WI38 (cell line): ENCODE measurements around the gene PILRA.

Experiments used
- H3K4me3 ChIP-seq: 2 replicates; pipeline ENCODE4 v1.5.1; 2011; ENCODE audit warnings: low read depth, mild to moderate bottlenecking, control low read depth, low read length
- TF ChIP-seq, protein P1 (sequence below): IDR thresholded peaks from 2 replicates; pipeline ENCODE4 v1.5.1; 2012; ENCODE audit warnings: low read depth, mild to moderate bottlenecking, control low read depth, low read length

The PILRA gene

DNA sequence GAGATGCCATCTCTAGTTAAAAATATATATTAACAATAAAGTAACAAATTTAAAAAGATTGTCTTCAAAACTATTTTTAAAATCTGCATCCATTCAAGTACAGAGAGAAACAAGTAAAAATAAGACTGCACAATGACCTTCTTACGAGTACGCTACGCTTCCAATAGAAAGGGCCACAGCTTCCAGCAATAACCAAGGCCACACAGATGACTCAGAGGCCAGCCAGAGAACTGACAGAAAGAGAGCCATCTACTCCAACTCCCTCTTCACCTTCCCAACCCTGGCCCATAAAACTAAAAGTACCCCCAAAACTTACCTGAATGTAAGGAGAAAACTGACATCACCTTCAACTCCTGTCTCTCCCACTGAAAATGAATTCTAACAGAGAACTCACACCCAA lies 26.8 kb downstream of the PILRA start:
- no peak overlapping the region for H3K4me3 ChIP-seq
- TF ChIP-seq, protein P1, sequence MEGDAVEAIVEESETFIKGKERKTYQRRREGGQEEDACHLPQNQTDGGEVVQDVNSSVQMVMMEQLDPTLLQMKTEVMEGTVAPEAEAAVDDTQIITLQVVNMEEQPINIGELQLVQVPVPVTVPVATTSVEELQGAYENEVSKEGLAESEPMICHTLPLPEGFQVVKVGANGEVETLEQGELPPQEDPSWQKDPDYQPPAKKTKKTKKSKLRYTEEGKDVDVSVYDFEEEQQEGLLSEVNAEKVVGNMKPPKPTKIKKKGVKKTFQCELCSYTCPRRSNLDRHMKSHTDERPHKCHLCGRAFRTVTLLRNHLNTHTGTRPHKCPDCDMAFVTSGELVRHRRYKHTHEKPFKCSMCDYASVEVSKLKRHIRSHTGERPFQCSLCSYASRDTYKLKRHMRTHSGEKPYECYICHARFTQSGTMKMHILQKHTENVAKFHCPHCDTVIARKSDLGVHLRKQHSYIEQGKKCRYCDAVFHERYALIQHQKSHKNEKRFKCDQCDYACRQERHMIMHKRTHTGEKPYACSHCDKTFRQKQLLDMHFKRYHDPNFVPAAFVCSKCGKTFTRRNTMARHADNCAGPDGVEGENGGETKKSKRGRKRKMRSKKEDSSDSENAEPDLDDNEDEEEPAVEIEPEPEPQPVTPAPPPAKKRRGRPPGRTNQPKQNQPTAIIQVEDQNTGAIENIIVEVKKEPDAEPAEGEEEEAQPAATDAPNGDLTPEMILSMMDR = no peak

DNA sequence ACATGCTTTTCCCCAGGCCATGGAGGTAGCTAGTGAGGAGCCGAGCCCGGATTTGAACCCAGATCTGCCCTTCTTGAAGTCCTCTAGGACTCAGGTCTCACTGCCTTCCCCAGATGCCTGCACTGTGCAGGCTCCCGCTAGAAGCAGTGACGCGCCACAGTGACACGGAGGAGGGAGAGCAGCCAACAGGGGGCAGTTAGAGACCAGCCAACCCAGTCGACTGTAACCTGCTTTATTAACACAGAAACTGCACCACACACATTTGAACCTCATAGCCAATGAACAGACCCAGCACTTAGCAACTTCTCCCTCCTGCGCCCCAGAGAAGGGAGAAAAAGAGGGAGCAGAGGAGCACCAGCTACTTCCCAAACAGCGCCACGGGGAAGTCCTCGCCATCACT lies 27.4 kb downstream of the PILRA start:
- TF ChIP-seq, protein P1 = no peak
- no peak overlapping the region for H3K4me3 ChIP-seq

DNA sequence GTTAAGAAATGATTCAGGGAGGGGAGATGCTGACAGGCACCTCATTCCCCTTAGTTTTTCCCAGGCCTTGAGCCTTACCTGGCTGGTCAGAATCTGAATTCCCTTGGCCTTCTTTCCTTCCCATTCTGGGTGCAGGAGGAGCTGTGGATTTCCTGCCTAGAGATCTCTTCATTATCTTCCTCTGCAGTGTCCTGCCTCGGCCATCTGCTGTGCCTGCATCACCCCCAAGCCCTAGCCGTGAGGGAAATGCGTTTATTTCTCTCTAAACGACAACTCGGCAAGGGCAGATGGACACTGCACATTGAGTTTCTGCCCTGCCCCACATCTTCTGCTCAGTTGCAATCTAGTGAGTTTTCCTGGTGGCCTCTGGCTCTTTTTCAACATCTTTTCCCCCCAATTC lies 28.5 kb downstream of the PILRA start:
- TF ChIP-seq, protein P1 = no peak
- H3K4me3 ChIP-seq = no peak overlapping the region

DNA sequence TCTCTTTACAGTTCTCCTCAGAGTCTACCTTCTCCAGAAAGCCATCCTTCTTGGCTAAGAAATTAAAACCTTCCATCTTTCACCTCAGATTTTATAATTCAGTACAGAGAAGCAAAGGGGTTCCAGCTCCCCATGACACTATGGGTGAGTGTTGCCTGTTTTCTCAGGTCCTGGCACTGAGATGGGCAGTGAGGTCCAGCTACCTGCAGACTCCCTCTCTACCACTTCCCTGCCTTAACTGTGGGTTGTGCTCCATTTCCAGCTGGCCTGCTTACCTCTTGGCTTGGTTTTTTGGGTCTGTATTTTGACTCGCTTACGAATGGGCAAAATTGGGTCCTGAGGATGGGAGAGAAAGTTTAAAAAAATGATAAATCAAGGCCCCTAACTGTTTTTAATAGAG lies 29.0 kb downstream of the PILRA start:
- TF ChIP-seq, protein P1 = no peak
- H3K4me3 ChIP-seq = no peak overlapping the region

DNA sequence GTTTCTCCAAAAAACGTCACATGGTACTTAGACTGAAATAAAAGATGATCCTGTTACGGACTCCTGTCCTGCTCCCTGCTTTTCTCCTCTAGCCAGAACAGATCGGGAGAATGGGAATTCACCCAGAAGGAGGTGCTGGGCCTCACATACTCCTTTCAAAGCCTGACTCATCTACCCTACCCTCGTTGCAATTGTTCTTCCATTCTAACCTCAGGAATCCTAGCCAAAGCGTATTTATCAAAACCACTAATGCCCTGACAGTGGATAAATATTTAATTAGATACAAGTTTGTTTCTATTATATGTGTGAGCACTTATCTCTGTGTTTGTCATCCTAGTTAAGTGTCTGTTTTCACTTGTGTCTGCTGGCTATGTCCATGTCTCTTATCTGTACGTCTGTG lies 33.5 kb downstream of the PILRA start:
- TF ChIP-seq, protein P1 = no peak
- no peak overlapping the region for H3K4me3 ChIP-seq

DNA sequence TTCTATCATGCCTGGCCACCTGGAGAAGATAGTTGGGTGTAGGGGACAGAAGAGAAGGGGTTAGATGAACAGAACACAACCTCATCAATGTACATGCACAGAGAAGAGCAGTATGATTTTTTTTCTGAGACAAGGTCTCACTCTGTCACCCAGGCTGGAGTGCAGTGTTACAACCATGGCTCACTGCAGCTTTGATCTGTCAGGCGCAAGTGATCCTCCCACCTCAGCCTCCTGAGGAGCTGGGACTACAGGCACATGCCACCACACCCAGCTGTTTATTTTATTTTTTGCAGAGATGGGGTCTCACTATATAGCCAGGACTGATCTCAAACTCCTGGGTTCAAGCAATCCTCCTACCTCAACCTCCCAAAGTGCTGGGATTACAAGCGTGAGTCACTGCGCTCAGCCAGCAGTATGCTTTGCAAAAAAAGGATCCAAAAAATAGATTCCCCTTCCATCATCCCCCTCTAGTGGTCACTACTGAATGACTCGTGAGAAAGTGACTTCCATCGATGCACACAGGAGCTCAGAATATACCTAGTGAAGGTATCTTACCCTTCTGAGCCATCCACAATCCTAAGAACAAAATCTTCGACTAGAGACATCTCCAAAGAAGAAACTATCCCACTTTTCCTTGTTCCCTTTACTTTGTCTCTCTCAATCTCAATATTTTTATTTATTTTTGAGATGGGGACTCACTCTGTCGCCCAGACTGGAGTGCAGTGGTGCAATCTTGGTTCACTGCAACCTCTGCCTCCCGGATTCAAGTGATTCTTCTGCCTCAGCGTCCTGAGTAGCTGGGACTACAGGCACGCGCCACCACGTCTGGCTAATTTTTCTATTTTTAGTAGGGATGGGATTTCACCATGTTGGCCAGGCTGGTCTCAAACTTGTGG lies 34.2 kb downstream of the PILRA start:
- H3K4me3 ChIP-seq = no peak overlapping the region
- TF ChIP-seq, protein P1 = peak; percentile 65

DNA sequence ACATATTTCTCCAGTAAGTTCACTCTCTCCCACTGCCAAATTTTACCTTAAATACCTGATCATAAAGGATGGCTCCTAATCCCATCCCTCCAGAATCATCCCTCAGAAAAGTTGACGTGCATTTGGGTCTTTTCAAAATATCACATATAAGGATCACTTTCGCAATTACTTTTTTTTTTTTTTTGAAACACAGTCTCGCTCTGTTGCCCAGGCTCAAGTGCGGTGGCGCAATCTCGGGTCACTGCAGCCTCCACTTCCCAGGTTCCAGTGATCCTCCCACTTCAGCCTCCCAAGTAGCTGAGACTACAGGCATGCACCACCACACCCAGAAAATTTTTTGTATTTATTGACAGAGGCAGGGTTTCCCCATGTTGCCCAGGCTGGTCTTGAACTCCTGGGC lies 37.8 kb downstream of the PILRA start:
- TF ChIP-seq, protein P1 = no peak
- H3K4me3 ChIP-seq = no peak overlapping the region
